ENCODE results near the gene SHISA5. TPM values are rescaled to one million over a fixed set of nuclear protein-coding genes. Genes with fewer than 3 reads are reported as not detected.
"Not testable (repeated sequence)": the region's sequence is repeated elsewhere in the genome, so short reads cannot be mapped to it uniquely, and the experiment has no call there.

Gene SHISA5
- polyA plus RNA-seq (2013, experiment 1 of 2; ENCODE audit: insufficient read length): 184 TPM
- 160 TPM for polyA plus RNA-seq (2013, experiment 2 of 2; ENCODE audit: insufficient read length)

- peak; percentile 69 for DNase-seq
Measured at GRCh38 chr3:48504051-48504946, at the start of gene SHISA5. Gene SHISA5 (minus strand): TSS chr3:48504174. CDS start chr3:48504094, 80 bp downstream.

- DNase-seq: no peak
Measured at GRCh38 chr3:48553361-48553760, 49.4 kb upstream of the SHISA5 start.

GRCh38 chr3:48552111-48552951 lies 48.4 kb upstream of the SHISA5 start:
- no peak for DNase-seq

- not testable (repeated sequence) for DNase-seq
Measured at GRCh38 chr3:48551651-48552050, 47.7 kb upstream of the SHISA5 start.

GRCh38 chr3:48548729-48549705 lies 45.0 kb upstream of the SHISA5 start:
- DNase-seq: peak; percentile 67

GRCh38 chr3:48548126-48548525 lies 44.2 kb upstream of the SHISA5 start:
- DNase-seq: no peak

- no peak for DNase-seq
Measured at GRCh38 chr3:48546203-48546829, 42.3 kb upstream of the SHISA5 start.

- DNase-seq: no peak
Measured at GRCh38 chr3:48544141-48544540, 40.2 kb upstream of the SHISA5 start.

- DNase-seq: no peak
Measured at GRCh38 chr3:48543271-48543866, 39.4 kb upstream of the SHISA5 start.

- DNase-seq: no peak
Measured at GRCh38 chr3:48538451-48538850, 34.5 kb upstream of the SHISA5 start.

GRCh38 chr3:48536785-48537184 lies 32.8 kb upstream of the SHISA5 start:
- no peak for DNase-seq

- DNase-seq: no peak
Measured at GRCh38 chr3:48536116-48536515, 32.1 kb upstream of the SHISA5 start.

GRCh38 chr3:48535578-48535977 lies 31.6 kb upstream of the SHISA5 start:
- DNase-seq: no peak

- DNase-seq: no peak
Measured at GRCh38 chr3:48532977-48533337, 29.0 kb upstream of the SHISA5 start.

GRCh38 chr3:48532271-48532976 lies 28.4 kb upstream of the SHISA5 start:
- no peak for DNase-seq

GRCh38 chr3:48530701-48531100 lies 26.7 kb upstream of the SHISA5 start:
- DNase-seq: not testable (repeated sequence)

GRCh38 chr3:48528754-48529153 lies 24.8 kb upstream of the SHISA5 start:
- DNase-seq: no peak

GRCh38 chr3:48528048-48528447 lies 24.1 kb upstream of the SHISA5 start:
- no peak for DNase-seq

- DNase-seq: no peak
Measured at GRCh38 chr3:48524970-48525369, 21.0 kb upstream of the SHISA5 start.

- no peak for DNase-seq
Measured at GRCh38 chr3:48521635-48522034, 17.7 kb upstream of the SHISA5 start.

- DNase-seq: no peak
Measured at GRCh38 chr3:48519277-48519643, 15.3 kb upstream of the SHISA5 start.
